ENCODE results near the gene ETV3L.

The ETV3L gene

DNA sequence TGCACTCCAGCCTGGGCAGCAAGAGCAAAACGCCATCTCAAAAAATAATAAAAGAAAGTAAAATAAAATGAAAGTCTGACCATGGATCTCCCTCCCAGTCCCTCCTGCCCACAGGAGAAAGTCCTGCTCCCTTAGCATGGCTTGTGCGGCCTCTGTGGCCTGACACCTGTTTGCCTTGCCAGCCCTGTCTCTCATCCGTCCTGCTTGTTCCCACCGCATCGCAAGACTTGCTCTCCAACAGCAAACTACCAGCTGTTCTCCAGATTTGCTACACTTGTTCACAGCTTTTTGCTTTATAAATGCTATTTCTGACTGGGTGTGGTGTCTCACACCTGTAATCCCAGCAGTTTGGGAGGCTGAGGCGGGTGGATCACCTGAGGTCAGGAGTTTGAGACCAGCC is 2.7 kb downstream of the ETV3L start:
- no peaks in the 10 kb centered on the region for H3K27me3 ChIP-seq (ENCODE audit: control insufficient read depth in 1 of 2, insufficient read depth in 2 of 2, low read length in 2 of 2)
- no peaks in the 10 kb centered on the region for H3K9me3 ChIP-seq (ENCODE audit: control insufficient read depth in 1 of 2, low read length in 2 of 2)
- no peak overlapping the region for H3K4me3 ChIP-seq (ENCODE audit: low read depth in 1 of 2, low read length in 2 of 2)
- H3K9ac ChIP-seq (ENCODE audit: low read depth in 1 of 2, low read length in 2 of 2): no peak overlapping the region
- no peak overlapping the region for H3K27ac ChIP-seq (ENCODE audit: low read depth, low read length)
- no peaks in the 10 kb centered on the region for H3K4me1 ChIP-seq (ENCODE audit: control insufficient read depth in 1 of 2, insufficient read depth in 2 of 2, low read length in 2 of 2)
- H3K36me3 ChIP-seq (ENCODE audit: control insufficient read depth in 1 of 2, insufficient read depth in 2 of 2, low read length in 2 of 2): no peaks in the 10 kb centered on the region

DNA sequence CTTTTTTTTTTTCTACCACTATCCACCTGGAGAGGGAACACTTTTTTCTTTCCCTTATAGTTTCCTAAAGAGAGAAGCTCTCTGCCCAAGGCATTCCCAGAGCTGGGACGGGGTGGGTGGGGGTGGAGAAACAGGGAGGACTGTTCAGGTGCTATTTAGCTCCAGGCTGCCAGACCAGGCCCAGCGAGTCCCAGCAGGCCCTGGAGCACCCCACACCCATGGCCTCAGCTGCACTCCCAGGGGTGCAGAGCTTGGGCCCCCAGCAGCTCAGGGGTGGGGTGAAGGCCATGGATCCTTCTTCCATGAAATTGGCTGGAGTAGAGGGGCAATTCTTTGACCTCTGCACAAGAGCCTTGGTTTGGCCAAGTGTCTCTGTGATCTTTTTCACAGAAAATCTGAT is 4.1 kb downstream of the ETV3L start:
- Histone ChIP-seq H3K4me1 (ENCODE audit: control insufficient read depth in 1 of 2, insufficient read depth in 2 of 2, low read length in 2 of 2) (no peaks in the 10 kb centered on the region), H3K9ac (ENCODE audit: low read depth in 1 of 2, low read length in 2 of 2) (no peak overlapping the region), H3K9me3 (ENCODE audit: control insufficient read depth in 1 of 2, low read length in 2 of 2) (no peaks in the 10 kb centered on the region), H3K27me3 (ENCODE audit: control insufficient read depth in 1 of 2, insufficient read depth in 2 of 2, low read length in 2 of 2) (no peaks in the 10 kb centered on the region), H3K4me3 (ENCODE audit: low read depth in 1 of 2, low read length in 2 of 2) (no peak overlapping the region), H3K36me3 (ENCODE audit: control insufficient read depth in 1 of 2, insufficient read depth in 2 of 2, low read length in 2 of 2) (no peaks in the 10 kb centered on the region), H3K27ac (ENCODE audit: low read depth, low read length) (no peak overlapping the region)

DNA sequence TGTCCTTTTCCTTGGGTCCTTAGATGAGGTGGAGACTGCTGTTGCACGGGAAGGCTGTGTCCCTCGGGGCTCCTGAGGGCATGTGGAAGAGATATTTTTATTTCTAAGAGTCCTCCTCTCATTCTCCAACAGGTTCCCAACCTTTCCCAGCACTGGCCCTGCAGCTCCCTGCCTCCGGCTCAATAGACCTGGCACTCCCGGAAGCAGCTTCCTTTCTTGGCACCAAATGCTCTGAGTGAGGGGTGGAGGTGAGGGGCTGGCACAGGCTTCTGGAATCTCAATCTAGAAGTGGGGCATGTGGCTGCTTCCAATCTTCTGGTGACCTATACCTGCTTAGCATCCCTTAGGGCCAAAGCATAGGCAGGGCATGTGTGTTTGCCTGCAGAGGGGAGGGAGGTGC is 4.5 kb downstream of the ETV3L start:
- Histone ChIP-seq H3K27ac (ENCODE audit: low read depth, low read length) (no peak overlapping the region), H3K4me1 (ENCODE audit: control insufficient read depth in 1 of 2, insufficient read depth in 2 of 2, low read length in 2 of 2) (no peaks in the 10 kb centered on the region), H3K4me3 (ENCODE audit: low read depth in 1 of 2, low read length in 2 of 2) (no peak overlapping the region), H3K36me3 (ENCODE audit: control insufficient read depth in 1 of 2, insufficient read depth in 2 of 2, low read length in 2 of 2) (no peaks in the 10 kb centered on the region), H3K9ac (ENCODE audit: low read depth in 1 of 2, low read length in 2 of 2) (no peak overlapping the region), H3K9me3 (ENCODE audit: control insufficient read depth in 1 of 2, low read length in 2 of 2) (no peaks in the 10 kb centered on the region), H3K27me3 (ENCODE audit: control insufficient read depth in 1 of 2, insufficient read depth in 2 of 2, low read length in 2 of 2) (no peaks in the 10 kb centered on the region)

DNA sequence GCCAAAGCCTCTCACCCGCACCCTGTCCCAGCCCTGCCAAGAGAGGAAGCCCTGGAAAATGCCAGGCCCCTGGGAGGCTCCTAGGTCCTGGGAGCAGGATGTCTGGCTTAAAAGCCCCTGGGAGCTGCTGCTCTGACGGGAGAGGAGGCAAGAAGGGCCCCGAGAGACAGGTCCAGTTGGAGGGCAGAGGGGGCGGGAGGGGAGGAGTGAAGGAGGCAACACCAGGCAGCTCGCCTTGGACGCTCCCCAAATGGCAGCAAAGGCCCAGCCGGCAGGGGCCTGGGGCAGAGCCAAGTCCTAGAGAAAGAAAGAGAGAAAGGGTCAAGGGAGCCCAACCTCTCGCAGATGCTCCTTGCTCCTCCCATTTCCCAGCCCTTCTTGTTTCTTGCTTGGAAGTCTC is 6.8 kb downstream of the ETV3L start:
- Histone ChIP-seq H3K4me1 (ENCODE audit: control insufficient read depth in 1 of 2, insufficient read depth in 2 of 2, low read length in 2 of 2) (no peaks in the 10 kb centered on the region), H3K9ac (ENCODE audit: low read depth in 1 of 2, low read length in 2 of 2) (no peak overlapping the region), H3K27me3 (ENCODE audit: control insufficient read depth in 1 of 2, insufficient read depth in 2 of 2, low read length in 2 of 2) (no peaks in the 10 kb centered on the region), H3K27ac (ENCODE audit: low read depth, low read length) (no peak overlapping the region), H3K4me3 (ENCODE audit: low read depth in 1 of 2, low read length in 2 of 2) (no peak overlapping the region), H3K9me3 (ENCODE audit: control insufficient read depth in 1 of 2, low read length in 2 of 2) (no peaks in the 10 kb centered on the region), H3K36me3 (ENCODE audit: control insufficient read depth in 1 of 2, insufficient read depth in 2 of 2, low read length in 2 of 2) (no peaks in the 10 kb centered on the region)

DNA sequence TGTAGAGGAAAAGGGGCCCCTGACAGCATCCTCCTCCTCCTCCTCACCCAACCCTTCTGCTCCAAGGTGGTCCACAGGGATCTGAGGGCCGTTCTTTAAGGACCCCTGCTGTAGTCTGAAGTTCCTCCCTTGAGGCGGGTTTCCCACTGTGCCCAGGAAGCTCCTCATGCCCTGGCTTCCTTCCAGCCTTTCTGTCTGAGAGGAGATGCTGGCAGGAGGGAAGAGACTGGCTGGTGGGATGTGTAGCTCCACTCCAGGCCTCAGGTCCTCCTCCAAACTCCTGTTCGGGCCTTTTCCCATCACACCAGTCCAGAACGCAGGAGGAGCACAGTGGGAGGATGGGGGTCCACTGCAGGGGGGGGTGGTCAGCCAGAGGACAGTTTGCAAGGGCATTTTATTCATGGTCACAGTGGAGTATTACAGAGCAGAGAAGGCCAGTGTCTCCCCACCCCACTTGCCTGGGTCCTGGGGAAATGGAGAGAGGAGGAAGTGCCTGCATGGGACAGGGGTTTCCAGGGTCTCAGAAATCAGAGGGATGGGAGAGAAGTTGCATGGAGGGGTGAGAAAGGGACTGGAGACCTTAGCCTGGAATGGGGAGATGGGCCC is 7.8 kb downstream of the ETV3L start:
- Histone ChIP-seq H3K4me1 (ENCODE audit: control insufficient read depth in 1 of 2, insufficient read depth in 2 of 2, low read length in 2 of 2) (no peaks in the 10 kb centered on the region), H3K4me3 (ENCODE audit: low read depth in 1 of 2, low read length in 2 of 2) (no peak overlapping the region), H3K27me3 (ENCODE audit: control insufficient read depth in 1 of 2, insufficient read depth in 2 of 2, low read length in 2 of 2) (no peaks in the 10 kb centered on the region), H3K9ac (ENCODE audit: low read depth in 1 of 2, low read length in 2 of 2) (no peak overlapping the region), H3K27ac (ENCODE audit: low read depth, low read length) (no peak overlapping the region), H3K9me3 (ENCODE audit: control insufficient read depth in 1 of 2, low read length in 2 of 2) (no peaks in the 10 kb centered on the region), H3K36me3 (ENCODE audit: control insufficient read depth in 1 of 2, insufficient read depth in 2 of 2, low read length in 2 of 2) (no peaks in the 10 kb centered on the region)

DNA sequence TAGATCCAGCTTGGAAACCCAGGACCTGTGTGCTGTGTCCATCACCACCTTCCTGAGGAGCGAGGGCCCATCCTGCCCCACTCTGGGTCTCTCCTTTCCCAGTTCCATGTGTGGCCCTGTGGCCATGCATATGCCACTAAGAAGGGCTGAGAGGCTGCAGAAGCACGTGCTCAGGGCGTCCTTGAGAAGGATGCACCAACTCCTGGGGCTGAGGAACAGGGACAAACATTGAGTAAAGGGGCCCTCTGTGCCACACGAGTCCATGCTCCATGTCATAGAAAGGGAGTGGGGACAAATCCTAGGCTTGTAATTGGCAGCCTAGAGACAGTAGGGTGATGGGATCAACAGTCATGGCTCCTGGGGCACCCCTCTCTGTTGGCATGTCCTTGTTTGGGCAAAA is 8.4 kb downstream of the ETV3L start:
- Histone ChIP-seq H3K4me1 (ENCODE audit: control insufficient read depth in 1 of 2, insufficient read depth in 2 of 2, low read length in 2 of 2) (no peaks in the 10 kb centered on the region), H3K27me3 (ENCODE audit: control insufficient read depth in 1 of 2, insufficient read depth in 2 of 2, low read length in 2 of 2) (no peaks in the 10 kb centered on the region), H3K9me3 (ENCODE audit: control insufficient read depth in 1 of 2, low read length in 2 of 2) (no peaks in the 10 kb centered on the region), H3K36me3 (ENCODE audit: control insufficient read depth in 1 of 2, insufficient read depth in 2 of 2, low read length in 2 of 2) (no peaks in the 10 kb centered on the region), H3K4me3 (ENCODE audit: low read depth in 1 of 2, low read length in 2 of 2) (no peak overlapping the region), H3K27ac (ENCODE audit: low read depth, low read length) (no peak overlapping the region), H3K9ac (ENCODE audit: low read depth in 1 of 2, low read length in 2 of 2) (no peak overlapping the region)

DNA sequence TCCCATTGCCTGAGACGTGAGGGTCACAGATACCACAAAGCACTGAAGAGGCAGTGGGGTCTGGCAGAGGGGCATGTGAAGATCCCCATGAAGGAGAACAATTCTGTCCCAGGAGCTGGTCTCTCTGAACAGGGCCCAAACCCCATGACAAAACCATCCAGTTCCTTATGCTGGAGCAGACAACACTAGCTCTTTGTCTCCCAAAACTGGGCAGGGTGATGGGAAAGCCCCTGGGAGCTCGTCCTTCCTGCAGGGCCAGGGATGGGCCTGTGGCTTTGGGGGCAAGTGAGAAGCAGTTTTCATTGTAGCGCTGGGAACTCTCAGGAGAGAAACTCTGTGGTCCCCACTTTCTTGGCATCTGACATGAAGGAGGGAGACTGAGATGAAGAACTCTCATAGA is 8.8 kb downstream of the ETV3L start:
- H3K4me3 ChIP-seq (ENCODE audit: low read depth in 1 of 2, low read length in 2 of 2): no peak overlapping the region
- no peaks in the 10 kb centered on the region for H3K36me3 ChIP-seq (ENCODE audit: control insufficient read depth in 1 of 2, insufficient read depth in 2 of 2, low read length in 2 of 2)
- H3K27ac ChIP-seq (ENCODE audit: low read depth, low read length): no peak overlapping the region
- H3K9ac ChIP-seq (ENCODE audit: low read depth in 1 of 2, low read length in 2 of 2): no peak overlapping the region
- H3K9me3 ChIP-seq (ENCODE audit: control insufficient read depth in 1 of 2, low read length in 2 of 2): no peaks in the 10 kb centered on the region
- no peaks in the 10 kb centered on the region for H3K27me3 ChIP-seq (ENCODE audit: control insufficient read depth in 1 of 2, insufficient read depth in 2 of 2, low read length in 2 of 2)
- no peaks in the 10 kb centered on the region for H3K4me1 ChIP-seq (ENCODE audit: control insufficient read depth in 1 of 2, insufficient read depth in 2 of 2, low read length in 2 of 2)

DNA sequence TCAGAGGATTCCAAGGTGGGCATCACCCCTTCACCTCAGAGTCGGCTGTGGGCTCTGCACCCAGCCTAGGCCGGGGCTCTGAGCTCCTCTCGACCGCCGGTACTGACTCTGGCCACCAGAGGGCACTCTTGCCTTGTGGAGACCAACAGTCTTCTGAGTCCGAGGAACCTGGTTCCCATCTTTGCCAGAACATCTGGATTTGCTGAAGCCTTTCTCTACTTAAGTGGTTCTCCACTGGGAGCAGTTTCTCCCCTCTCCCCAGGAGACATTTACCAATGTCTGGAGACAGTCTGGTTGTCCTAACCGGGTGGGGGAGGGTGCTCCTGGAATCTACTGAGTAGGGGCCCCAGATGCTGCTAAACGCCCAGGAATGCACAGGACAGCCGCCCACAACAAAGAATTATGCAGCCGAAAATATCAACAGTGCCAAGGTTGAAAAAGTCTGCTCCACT is 9.4 kb downstream of the ETV3L start:
- no peaks in the 10 kb centered on the region for H3K4me1 ChIP-seq (ENCODE audit: control insufficient read depth in 1 of 2, insufficient read depth in 2 of 2, low read length in 2 of 2)
- no peaks in the 10 kb centered on the region for H3K9me3 ChIP-seq (ENCODE audit: control insufficient read depth in 1 of 2, low read length in 2 of 2)
- H3K36me3 ChIP-seq (ENCODE audit: control insufficient read depth in 1 of 2, insufficient read depth in 2 of 2, low read length in 2 of 2): no peaks in the 10 kb centered on the region
- no peak overlapping the region for H3K9ac ChIP-seq (ENCODE audit: low read depth in 1 of 2, low read length in 2 of 2)
- no peaks in the 10 kb centered on the region for H3K27me3 ChIP-seq (ENCODE audit: control insufficient read depth in 1 of 2, insufficient read depth in 2 of 2, low read length in 2 of 2)
- H3K4me3 ChIP-seq (ENCODE audit: low read depth in 1 of 2, low read length in 2 of 2): no peak overlapping the region
- H3K27ac ChIP-seq (ENCODE audit: low read depth, low read length): no peak overlapping the region

DNA sequence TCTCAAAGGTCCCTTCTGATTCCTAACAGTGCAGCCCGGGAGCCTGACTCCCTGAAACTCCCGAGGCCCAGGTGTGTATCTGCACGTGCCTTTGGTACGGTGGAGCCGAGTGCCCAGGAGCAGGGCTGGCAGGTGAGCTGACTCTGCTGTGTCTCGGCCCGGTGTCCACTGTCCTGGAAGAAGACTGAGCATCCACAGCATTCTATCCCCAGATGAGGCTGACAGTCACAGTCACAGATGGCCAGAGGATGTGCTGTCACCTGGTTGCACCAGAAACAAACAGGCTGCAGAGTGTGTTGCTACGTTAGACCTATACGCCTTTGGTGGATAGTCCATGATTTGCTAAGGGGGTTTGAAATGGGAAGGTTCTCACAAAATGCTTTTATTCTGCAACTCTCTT is 9.8 kb downstream of the ETV3L start:
- H3K36me3 ChIP-seq (ENCODE audit: control insufficient read depth in 1 of 2, insufficient read depth in 2 of 2, low read length in 2 of 2): no peaks in the 10 kb centered on the region

DNA sequence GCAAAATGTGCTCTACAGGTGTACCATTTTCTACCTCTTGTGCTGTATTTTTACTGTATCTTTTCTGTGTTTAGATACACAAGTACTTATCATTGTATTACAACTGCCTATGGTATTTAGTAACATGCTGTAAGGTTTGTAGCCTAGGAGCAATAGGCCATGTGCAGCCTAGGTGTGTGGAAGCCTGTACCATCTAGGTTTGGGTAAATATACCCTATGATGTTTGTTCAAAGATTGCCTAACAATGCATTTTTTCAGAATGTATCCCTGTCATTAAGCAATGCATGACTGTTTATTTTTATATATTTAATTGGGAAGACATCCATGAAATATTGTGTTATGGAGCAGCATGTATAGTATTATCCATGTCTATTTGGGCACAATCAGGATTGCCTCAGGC is 11.0 kb downstream of the ETV3L start:
- Histone ChIP-seq H3K27me3 (ENCODE audit: control insufficient read depth in 1 of 2, insufficient read depth in 2 of 2, low read length in 2 of 2) (no peaks in the 10 kb centered on the region), H3K9me3 (ENCODE audit: control insufficient read depth in 1 of 2, low read length in 2 of 2) (no peaks in the 10 kb centered on the region), H3K9ac (ENCODE audit: low read depth in 1 of 2, low read length in 2 of 2) (no peak overlapping the region), H3K4me3 (ENCODE audit: low read depth in 1 of 2, low read length in 2 of 2) (no peak overlapping the region), H3K4me1 (ENCODE audit: control insufficient read depth in 1 of 2, insufficient read depth in 2 of 2, low read length in 2 of 2) (no peaks in the 10 kb centered on the region), H3K36me3 (ENCODE audit: control insufficient read depth in 1 of 2, insufficient read depth in 2 of 2, low read length in 2 of 2) (no peaks in the 10 kb centered on the region), H3K27ac (ENCODE audit: low read depth, low read length) (no peak overlapping the region)

More for the DNA sequence above, 9.8 kb downstream of the ETV3L start:
- Histone ChIP-seq H3K27ac (ENCODE audit: low read depth, low read length) (no peak overlapping the region), H3K4me1 (ENCODE audit: control insufficient read depth in 1 of 2, insufficient read depth in 2 of 2, low read length in 2 of 2) (no peaks in the 10 kb centered on the region), H3K9me3 (ENCODE audit: control insufficient read depth in 1 of 2, low read length in 2 of 2) (no peaks in the 10 kb centered on the region), H3K9ac (ENCODE audit: low read depth in 1 of 2, low read length in 2 of 2) (no peak overlapping the region), H3K27me3 (ENCODE audit: control insufficient read depth in 1 of 2, insufficient read depth in 2 of 2, low read length in 2 of 2) (no peaks in the 10 kb centered on the region), H3K4me3 (ENCODE audit: low read depth in 1 of 2, low read length in 2 of 2) (no peak overlapping the region)

DNA sequence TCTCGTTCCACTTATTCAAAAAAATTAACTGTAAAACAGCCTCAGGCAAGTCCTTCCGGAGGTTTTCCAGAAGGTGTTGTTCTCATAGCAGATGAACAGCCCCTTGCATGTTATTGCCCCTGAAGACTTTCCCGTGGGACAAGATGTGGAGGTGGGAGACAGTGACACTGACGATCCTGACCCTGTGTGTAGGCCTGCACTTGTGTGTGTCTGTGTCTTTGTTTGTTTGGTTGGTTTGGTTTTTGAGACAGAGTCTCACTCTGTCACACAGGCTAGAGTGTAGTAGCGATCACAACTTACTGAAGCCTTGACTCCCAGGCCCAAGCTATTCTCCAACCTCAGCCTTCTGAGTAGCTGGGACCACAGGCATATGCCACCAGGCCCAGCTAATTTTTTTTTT is 12.6 kb downstream of the ETV3L start:
- H3K4me1 ChIP-seq (ENCODE audit: control insufficient read depth in 1 of 2, insufficient read depth in 2 of 2, low read length in 2 of 2): no peaks in the 10 kb centered on the region
- no peak overlapping the region for H3K27ac ChIP-seq (ENCODE audit: low read depth, low read length)
- no peaks in the 10 kb centered on the region for H3K27me3 ChIP-seq (ENCODE audit: control insufficient read depth in 1 of 2, insufficient read depth in 2 of 2, low read length in 2 of 2)
- no peaks in the 10 kb centered on the region for H3K36me3 ChIP-seq (ENCODE audit: control insufficient read depth in 1 of 2, insufficient read depth in 2 of 2, low read length in 2 of 2)
- no peak overlapping the region for H3K9ac ChIP-seq (ENCODE audit: low read depth in 1 of 2, low read length in 2 of 2)
- H3K4me3 ChIP-seq (ENCODE audit: low read depth in 1 of 2, low read length in 2 of 2): no peak overlapping the region
- no peaks in the 10 kb centered on the region for H3K9me3 ChIP-seq (ENCODE audit: control insufficient read depth in 1 of 2, low read length in 2 of 2)
